Measurements from ENCODE around the gene FAM184B.
"Not testable (repeated sequence)": the region's sequence is repeated elsewhere in the genome, so short reads cannot be mapped to it uniquely, and the experiment has no call there.

The FAM184B gene

DNA sequence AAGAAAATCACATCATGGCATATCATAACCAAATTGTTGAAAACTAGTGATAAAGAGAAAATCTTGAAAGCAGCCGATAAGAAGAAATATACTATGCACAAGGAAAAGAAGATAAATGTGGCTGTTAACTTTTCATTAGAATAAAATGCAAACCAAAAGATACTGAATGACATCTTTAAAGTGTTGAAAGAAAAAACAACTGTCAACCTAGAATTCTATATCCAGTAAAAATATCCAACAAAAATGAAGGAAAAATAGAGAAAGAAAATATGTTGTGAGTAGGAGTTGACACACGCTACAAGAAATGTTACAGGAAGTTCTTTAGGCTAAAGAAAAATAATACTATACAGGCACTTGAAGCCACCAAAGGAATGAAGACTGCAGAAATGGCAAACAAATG, 82.0 kb downstream of the FAM184B start:
- Histone ChIP-seq H3K4me3 (ENCODE audit: low read length) (no peak overlapping the region), H3K9ac (ENCODE audit: low read depth, low read length) (no peak overlapping the region), H3K27me3 (ENCODE audit: control insufficient read depth, insufficient read depth, low read length) (no peaks in the 10 kb centered on the region), H3K4me1 (ENCODE audit: control insufficient read depth, insufficient read depth, low read length) (no peaks in the 10 kb centered on the region), H3K9me3 (replicated peaks; ENCODE audit: low read length) (no peaks in the 10 kb centered on the region), H3K36me3 (ENCODE audit: insufficient read depth, low read length) (no peaks in the 10 kb centered on the region), H3K4me2 (ENCODE audit: low read length) (no peak overlapping the region)

DNA sequence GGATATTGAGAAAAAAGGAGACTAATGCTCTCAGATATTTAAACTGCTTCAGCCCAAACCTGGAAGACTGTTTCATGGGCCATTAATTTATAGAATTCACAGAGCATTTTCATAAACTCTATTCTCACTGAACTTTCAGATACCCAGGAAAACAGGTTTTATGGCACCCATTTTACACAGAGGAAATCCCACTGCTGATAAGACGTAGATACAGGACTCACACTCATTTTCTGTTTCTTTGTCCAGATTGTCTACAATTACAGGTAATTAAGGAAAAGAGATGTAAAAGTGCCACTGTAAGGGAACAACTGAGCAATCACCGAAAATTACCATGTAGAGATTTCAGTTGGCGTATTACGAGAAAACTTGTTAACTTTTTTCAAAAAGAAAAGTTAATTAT, 83.3 kb downstream of the FAM184B start:
- Histone ChIP-seq H3K36me3 (ENCODE audit: insufficient read depth, low read length) (no peaks in the 10 kb centered on the region), H3K4me3 (ENCODE audit: low read length) (no peak overlapping the region), H3K4me2 (ENCODE audit: low read length) (no peak overlapping the region), H3K27me3 (ENCODE audit: control insufficient read depth, insufficient read depth, low read length) (no peaks in the 10 kb centered on the region), H3K9me3 (replicated peaks; ENCODE audit: low read length) (no peaks in the 10 kb centered on the region), H3K9ac (ENCODE audit: low read depth, low read length) (no peak overlapping the region), H3K4me1 (ENCODE audit: control insufficient read depth, insufficient read depth, low read length) (no peaks in the 10 kb centered on the region)

DNA sequence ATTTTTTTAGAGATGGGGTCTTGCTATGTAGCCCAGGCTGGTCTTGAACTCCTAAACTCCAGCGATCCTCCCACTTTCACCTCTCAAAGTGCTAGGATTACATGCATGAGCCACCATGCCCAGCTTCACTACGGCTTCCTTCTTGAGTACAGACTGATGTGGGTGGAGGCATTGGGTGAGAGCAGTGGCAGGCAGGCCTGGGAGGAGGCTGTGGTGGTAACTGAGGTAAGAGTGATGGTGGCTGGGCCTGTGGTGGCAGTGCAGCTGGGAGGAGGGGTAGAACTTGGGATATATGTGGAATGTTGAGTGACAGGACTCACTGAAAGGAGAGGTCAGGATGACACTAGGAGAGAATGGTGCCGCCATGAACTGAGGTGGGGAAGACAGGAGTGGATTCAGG, 86.1 kb downstream of the FAM184B start:
- no peaks in the 10 kb centered on the region for H3K4me1 ChIP-seq (ENCODE audit: control insufficient read depth, insufficient read depth, low read length)
- H3K36me3 ChIP-seq (ENCODE audit: insufficient read depth, low read length): no peaks in the 10 kb centered on the region
- H3K4me3 ChIP-seq (ENCODE audit: low read length): no peak overlapping the region
- no peaks in the 10 kb centered on the region for H3K9me3 ChIP-seq (replicated peaks; ENCODE audit: low read length)
- no peak overlapping the region for H3K4me2 ChIP-seq (ENCODE audit: low read length)
- H3K9ac ChIP-seq (ENCODE audit: low read depth, low read length): no peak overlapping the region
- H3K27me3 ChIP-seq (ENCODE audit: control insufficient read depth, insufficient read depth, low read length): no peaks in the 10 kb centered on the region

DNA sequence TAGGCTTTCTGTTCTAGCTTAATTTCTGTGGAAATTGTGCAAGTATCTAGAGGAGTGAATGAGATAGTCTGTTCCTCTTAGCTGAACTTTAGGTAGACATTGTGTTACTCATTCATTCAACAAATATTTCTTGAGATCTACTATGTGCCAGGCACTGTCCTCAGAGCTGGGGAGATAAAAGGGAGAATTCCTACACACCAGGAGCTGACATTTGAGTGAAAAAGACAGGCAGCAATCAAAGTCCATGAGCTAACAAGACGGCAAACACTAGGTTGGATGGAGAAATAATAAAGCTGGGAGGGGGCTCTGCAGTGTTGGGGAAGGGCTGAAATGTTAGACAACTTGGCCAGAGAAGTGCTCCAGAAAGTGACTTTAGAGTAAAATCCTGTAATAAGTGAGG, 86.9 kb downstream of the FAM184B start:
- no peaks in the 10 kb centered on the region for H3K36me3 ChIP-seq (ENCODE audit: insufficient read depth, low read length)
- no peaks in the 10 kb centered on the region for H3K9me3 ChIP-seq (replicated peaks; ENCODE audit: low read length)
- H3K4me2 ChIP-seq (ENCODE audit: low read length): no peak overlapping the region
- no peaks in the 10 kb centered on the region for H3K4me1 ChIP-seq (ENCODE audit: control insufficient read depth, insufficient read depth, low read length)
- H3K9ac ChIP-seq (ENCODE audit: low read depth, low read length): no peak overlapping the region
- H3K27me3 ChIP-seq (ENCODE audit: control insufficient read depth, insufficient read depth, low read length): no peaks in the 10 kb centered on the region
- H3K4me3 ChIP-seq (ENCODE audit: low read length): no peak overlapping the region

DNA sequence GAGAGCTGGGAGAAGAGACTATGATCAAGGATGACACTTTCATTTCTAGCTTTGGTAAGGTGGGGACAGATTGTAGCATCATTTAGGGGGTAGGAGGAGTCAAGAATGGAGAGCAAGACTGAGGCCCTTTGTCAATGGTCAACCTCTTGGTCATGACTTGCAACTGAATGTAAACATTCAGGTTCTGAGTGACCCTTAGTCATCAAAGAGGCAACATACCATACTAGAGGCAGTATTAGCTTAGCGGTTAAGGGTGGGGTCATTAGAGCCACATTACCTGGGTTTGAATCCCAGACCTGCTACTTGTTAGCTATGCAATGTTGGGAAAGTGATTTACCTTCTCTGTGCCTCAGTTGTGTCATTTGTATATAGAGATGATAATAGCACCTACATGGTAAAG, 90.5 kb downstream of the FAM184B start:
- no peak overlapping the region for H3K9ac ChIP-seq (ENCODE audit: low read depth, low read length)
- no peaks in the 10 kb centered on the region for H3K27me3 ChIP-seq (ENCODE audit: control insufficient read depth, insufficient read depth, low read length)
- H3K4me1 ChIP-seq (ENCODE audit: control insufficient read depth, insufficient read depth, low read length): no peaks in the 10 kb centered on the region
- no peak overlapping the region for H3K4me3 ChIP-seq (ENCODE audit: low read length)
- no peak overlapping the region for H3K4me2 ChIP-seq (ENCODE audit: low read length)
- no peaks in the 10 kb centered on the region for H3K36me3 ChIP-seq (ENCODE audit: insufficient read depth, low read length)
- H3K9me3 ChIP-seq (replicated peaks; ENCODE audit: low read length): no peaks in the 10 kb centered on the region

DNA sequence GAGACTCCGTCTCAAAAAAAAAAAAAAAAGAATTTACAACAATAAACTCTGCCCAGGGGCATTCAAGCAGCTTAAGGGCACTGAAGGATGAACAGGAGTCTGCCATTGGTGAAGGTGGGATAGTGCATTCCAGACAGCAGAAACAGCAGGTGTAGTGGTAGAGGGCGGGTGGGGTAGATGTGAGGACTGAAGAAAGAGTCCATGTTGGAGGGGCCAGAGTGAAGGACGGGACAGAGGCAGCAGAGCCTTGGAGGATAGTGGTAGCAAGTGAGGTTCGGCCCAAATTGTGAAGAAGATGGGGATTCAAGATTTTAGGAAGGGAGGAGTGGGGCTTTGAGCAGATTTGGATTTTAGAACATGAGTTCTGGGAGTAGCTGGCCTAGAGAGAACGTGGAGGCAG, 91.3 kb downstream of the FAM184B start:
- no peaks in the 10 kb centered on the region for H3K36me3 ChIP-seq (ENCODE audit: insufficient read depth, low read length)
- H3K4me2 ChIP-seq (ENCODE audit: low read length): no peak overlapping the region
- no peaks in the 10 kb centered on the region for H3K4me1 ChIP-seq (ENCODE audit: control insufficient read depth, insufficient read depth, low read length)
- no peaks in the 10 kb centered on the region for H3K27me3 ChIP-seq (ENCODE audit: control insufficient read depth, insufficient read depth, low read length)
- H3K9me3 ChIP-seq (replicated peaks; ENCODE audit: low read length): no peaks in the 10 kb centered on the region
- H3K9ac ChIP-seq (ENCODE audit: low read depth, low read length): no peak overlapping the region
- no peak overlapping the region for H3K4me3 ChIP-seq (ENCODE audit: low read length)

DNA sequence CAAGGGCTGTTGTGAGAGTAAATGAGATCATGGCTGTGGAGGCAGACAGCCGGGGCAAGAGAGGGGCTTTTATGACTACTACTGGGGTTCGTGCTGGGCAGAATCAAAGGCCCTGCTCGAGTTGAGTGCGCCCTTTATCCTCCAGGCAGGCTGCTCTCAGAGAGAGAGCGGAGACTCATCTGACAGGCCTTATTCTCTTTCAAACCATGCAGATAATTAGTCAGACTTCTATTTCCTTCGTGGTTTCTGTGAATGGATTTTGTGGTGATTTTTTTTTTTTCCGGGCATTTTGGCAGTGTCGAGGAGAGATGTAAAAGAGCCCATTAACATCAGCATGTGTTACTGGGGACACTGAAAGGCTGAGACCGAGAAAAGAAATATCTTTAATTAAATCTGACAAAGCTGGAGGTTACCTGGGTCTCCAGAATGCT, 93.4 kb downstream of the FAM184B start:
- Histone ChIP-seq H3K4me1 (ENCODE audit: control insufficient read depth, insufficient read depth, low read length) (no peaks in the 10 kb centered on the region), H3K4me2 (ENCODE audit: low read length) (no peak overlapping the region), H3K27me3 (ENCODE audit: control insufficient read depth, insufficient read depth, low read length) (no peaks in the 10 kb centered on the region), H3K9ac (ENCODE audit: low read depth, low read length) (no peak overlapping the region), H3K4me3 (ENCODE audit: low read length) (no peak overlapping the region), H3K36me3 (ENCODE audit: insufficient read depth, low read length) (no peaks in the 10 kb centered on the region), H3K9me3 (replicated peaks; ENCODE audit: low read length) (no peaks in the 10 kb centered on the region)

DNA sequence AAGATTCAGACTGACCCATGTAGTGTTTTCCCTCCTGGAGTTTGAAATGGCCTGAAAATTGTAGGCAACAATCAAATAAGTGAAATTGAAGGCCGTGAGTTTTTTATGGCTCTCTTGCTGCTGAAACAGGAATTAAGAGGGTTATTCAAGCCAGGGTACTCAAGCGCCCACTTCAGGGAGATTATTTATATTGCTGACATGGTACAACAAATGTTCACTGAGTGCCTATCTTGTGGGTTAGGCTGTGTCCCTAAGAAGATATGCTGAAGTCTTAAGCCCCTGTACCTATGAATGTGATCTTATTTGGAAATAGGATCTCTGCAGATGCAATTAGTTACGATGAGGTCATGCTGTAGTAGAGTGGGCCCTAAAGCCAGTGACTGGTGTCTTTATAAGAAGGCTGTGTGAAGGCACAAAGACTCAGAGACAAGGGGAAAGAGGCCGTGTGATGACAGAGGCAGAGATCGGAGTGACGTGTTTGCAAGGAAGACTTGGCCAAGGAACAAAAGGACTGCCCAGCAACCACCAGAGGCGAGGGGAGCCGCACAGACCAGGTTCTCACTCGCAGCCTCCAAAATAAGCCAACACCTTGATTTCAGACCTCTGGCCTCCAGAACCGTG, 94.1 kb downstream of the FAM184B start:
- H3K4me2 ChIP-seq (ENCODE audit: low read length): no peak overlapping the region
- no peaks in the 10 kb centered on the region for H3K27me3 ChIP-seq (ENCODE audit: control insufficient read depth, insufficient read depth, low read length)
- no peaks in the 10 kb centered on the region for H3K4me1 ChIP-seq (ENCODE audit: control insufficient read depth, insufficient read depth, low read length)
- no peaks in the 10 kb centered on the region for H3K9me3 ChIP-seq (replicated peaks; ENCODE audit: low read length)
- H3K36me3 ChIP-seq (ENCODE audit: insufficient read depth, low read length): no peaks in the 10 kb centered on the region
- H3K4me3 ChIP-seq (ENCODE audit: low read length): no peak overlapping the region
- no peak overlapping the region for H3K9ac ChIP-seq (ENCODE audit: low read depth, low read length)

DNA sequence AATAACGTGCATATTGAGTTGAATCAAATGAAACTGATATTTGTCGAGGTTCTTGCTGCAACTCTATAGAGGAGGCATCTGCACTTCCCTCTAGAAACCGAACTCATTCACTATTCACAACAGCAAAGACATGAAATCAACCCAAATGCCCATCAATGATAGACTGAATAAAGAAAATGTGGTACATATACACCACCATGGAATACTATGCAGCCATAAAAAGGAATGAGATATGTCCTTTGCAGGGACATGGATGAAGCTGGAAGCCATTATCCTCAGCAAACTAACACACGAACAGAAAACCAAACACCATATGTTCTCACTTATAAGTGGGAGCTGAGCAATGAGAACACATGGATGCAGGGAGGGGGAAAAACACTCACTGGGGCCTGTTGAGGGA, 96.8 kb downstream of the FAM184B start:
- H3K9ac ChIP-seq (ENCODE audit: low read depth, low read length); H3K4me3 ChIP-seq (ENCODE audit: low read length); H3K9me3 ChIP-seq (replicated peaks; ENCODE audit: low read length); H3K27me3 ChIP-seq (ENCODE audit: control insufficient read depth, insufficient read depth, low read length); H3K36me3 ChIP-seq (ENCODE audit: insufficient read depth, low read length); H3K4me2 ChIP-seq (ENCODE audit: low read length); H3K4me1 ChIP-seq (ENCODE audit: control insufficient read depth, insufficient read depth, low read length): not testable (repeated sequence)

DNA sequence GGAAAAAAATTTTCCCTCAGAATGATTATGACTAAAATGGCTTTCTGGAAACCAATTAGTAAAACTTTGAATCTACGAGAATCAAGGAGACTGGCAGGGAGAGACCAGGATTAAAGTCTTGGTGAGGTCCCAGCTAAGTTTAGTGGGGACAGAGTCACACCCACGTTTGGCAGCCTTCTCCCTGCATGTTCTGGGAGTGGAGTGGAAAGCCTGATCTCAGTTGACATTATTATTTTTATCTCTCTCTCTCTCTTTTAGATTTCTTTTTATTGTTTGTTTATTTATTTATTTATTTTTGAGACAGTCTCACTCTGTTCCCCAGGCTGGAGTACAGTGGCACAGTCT, 99.2 kb downstream of the FAM184B start:
- no peaks in the 10 kb centered on the region for H3K27me3 ChIP-seq (ENCODE audit: control insufficient read depth, insufficient read depth, low read length)
- H3K9ac ChIP-seq (ENCODE audit: low read depth, low read length): no peak overlapping the region
- no peaks in the 10 kb centered on the region for H3K9me3 ChIP-seq (replicated peaks; ENCODE audit: low read length)
- H3K36me3 ChIP-seq (ENCODE audit: insufficient read depth, low read length): no peaks in the 10 kb centered on the region
- no peak overlapping the region for H3K4me3 ChIP-seq (ENCODE audit: low read length)
- H3K4me2 ChIP-seq (ENCODE audit: low read length): no peak overlapping the region
- no peaks in the 10 kb centered on the region for H3K4me1 ChIP-seq (ENCODE audit: control insufficient read depth, insufficient read depth, low read length)

DNA sequence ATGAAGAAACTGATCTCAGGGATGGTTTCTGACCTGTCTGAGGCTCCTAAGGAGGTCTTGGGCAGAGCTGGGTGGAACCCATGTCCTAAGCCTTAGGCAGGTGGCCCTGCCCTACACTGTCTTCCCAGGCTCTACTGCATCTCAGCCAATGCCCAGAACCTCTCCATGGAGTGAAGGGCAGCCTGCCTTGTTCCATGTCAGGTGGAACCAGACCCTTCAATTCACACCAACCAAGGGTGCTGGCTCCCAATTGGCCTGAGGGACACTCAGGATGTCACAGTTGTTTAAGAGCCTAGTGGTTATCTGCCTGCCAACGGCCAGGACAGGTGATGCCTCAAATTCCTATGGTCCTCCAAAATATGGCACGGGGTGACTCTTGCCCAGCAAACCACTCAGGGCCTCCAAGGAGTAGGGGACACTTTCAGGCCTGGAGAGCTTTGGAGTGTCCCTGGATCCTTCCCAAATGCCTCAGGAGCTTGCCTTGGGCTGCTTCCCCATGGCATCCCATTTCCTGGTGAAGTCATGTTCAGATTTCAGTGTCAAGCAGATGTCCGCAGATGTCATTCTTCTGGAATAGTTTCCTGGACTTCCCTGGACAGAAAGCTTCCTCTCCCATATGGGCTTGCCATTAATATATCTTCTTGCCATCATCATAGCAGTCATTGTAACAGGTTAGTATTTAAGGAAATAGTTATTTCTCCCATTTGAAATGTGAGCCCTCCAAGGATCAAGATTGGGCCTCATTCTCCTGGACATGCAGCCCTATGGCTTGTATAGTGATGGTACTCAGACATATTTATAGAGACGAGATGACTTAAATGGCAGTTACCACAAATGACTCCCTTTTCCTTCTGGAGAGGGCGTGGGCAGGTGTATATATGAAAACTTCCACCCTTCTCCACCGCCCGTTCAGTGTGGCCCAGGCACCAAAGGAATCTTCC, 99.9 kb downstream of the FAM184B start:
- H3K27me3 ChIP-seq (ENCODE audit: control insufficient read depth, insufficient read depth, low read length): no peaks in the 10 kb centered on the region
- no peaks in the 10 kb centered on the region for H3K4me1 ChIP-seq (ENCODE audit: control insufficient read depth, insufficient read depth, low read length)
- no peak overlapping the region for H3K9ac ChIP-seq (ENCODE audit: low read depth, low read length)
- H3K36me3 ChIP-seq (ENCODE audit: insufficient read depth, low read length): no peaks in the 10 kb centered on the region
- H3K4me3 ChIP-seq (ENCODE audit: low read length): no peak overlapping the region
- H3K4me2 ChIP-seq (ENCODE audit: low read length): no peak overlapping the region
- H3K9me3 ChIP-seq (replicated peaks; ENCODE audit: low read length): no peaks in the 10 kb centered on the region
